ACC112 (cell line): ENCODE measurements around the gene RAD51B.
A peak's percentile ranks its signal among the peaks of the same experiment; 100 is the strongest.

ENCODE experiments used
- H2AFZ ChIP-seq: fragments of 200-600 bp; sonication (generic); one replicate; pipeline ENCODE4 v1.6.0; 2017; ENCODE audit warnings: antibody characterized with exemption, low read length; ENCODE audit not compliant: unreplicated experiment
- H3K27ac ChIP-seq: fragments of 200-600 bp; sonication (generic); 2 replicates; pipeline ENCODE4 v1.5.1; 2014; ENCODE audit warnings: low read depth, mild to moderate bottlenecking, antibody characterized with exemption, low read length, moderate library complexity
- H3K27me3 ChIP-seq: fragments of 200-600 bp; sonication (generic); 2 replicates; pipeline ENCODE4 v1.6.1; 2014; ENCODE audit warnings: mild to moderate bottlenecking, antibody characterized with exemption, low read length, moderate library complexity, mixed read lengths; ENCODE audit not compliant: insufficient read depth
- H3K36me3 ChIP-seq: fragments of 200-600 bp; sonication (generic); 2 replicates; pipeline ENCODE4 v1.6.1; 2016; ENCODE audit warnings: mild to moderate bottlenecking, antibody characterized with exemption, low read length, moderate library complexity, mixed read lengths; ENCODE audit not compliant: insufficient read depth
- H3K4me1 ChIP-seq: fragments of 200-600 bp; sonication (generic); one replicate; pipeline ENCODE4 v1.6.1; 2016; ENCODE audit warnings: low read length, mixed read lengths; ENCODE audit not compliant: insufficient read depth, unreplicated experiment, control insufficient read depth
- H3K4me3 ChIP-seq: fragments of 200-600 bp; sonication (generic); 2 replicates; pipeline ENCODE4 v1.5.1; 2014; ENCODE audit warnings: mild to moderate bottlenecking, low read depth, low read length
- H3K79me2 ChIP-seq: fragments of 200-600 bp; sonication (generic); one replicate; pipeline ENCODE4 v1.6.0; 2016; ENCODE audit warnings: low read length; ENCODE audit not compliant: control insufficient read depth, unreplicated experiment, insufficient read depth

The RAD51B gene

GRCh38 chr14:68231898-68232297 is 412.3 kb downstream of the RAD51B start:
- Histone ChIP-seq H3K79me2 (no peaks in the 10 kb centered on the region), H3K4me3 (peak overlapping the region; percentile 46), H3K36me3 (no peaks in the 10 kb centered on the region), H3K4me1 (peaks cover 33% of the 10 kb centered on the region), H3K27ac (peak overlapping the region; percentile 97), H2AFZ (no peak overlapping the region), H3K27me3 (no peaks in the 10 kb centered on the region)

GRCh38 chr14:68232300-68233055 is 412.9 kb downstream of the RAD51B start:
- Histone ChIP-seq H3K27ac (peak overlapping the region; percentile 97), H3K4me3 (peak overlapping the region; percentile 46), H3K36me3 (no peaks in the 10 kb centered on the region), H3K4me1 (peaks cover 37% of the 10 kb centered on the region), H3K27me3 (no peaks in the 10 kb centered on the region), H2AFZ (no peak overlapping the region), H3K79me2 (no peaks in the 10 kb centered on the region)

- Histone ChIP-seq H3K4me1 (peaks cover 37% of the 10 kb centered on the region), H2AFZ (no peak overlapping the region), H3K27ac (peak overlapping the region; percentile 97)
These were observed 413.7 kb downstream of the RAD51B start for GRCh38 chr14:68233101-68233784.

GRCh38 chr14:68234101-68234905 is 414.7 kb downstream of the RAD51B start:
- H3K79me2 ChIP-seq: no peaks in the 10 kb centered on the region
- no peak overlapping the region for H2AFZ ChIP-seq
- H3K27ac ChIP-seq: no peak overlapping the region
- no peak overlapping the region for H3K4me3 ChIP-seq
- peaks cover 37% of the 10 kb centered on the region for H3K4me1 ChIP-seq
- no peaks in the 10 kb centered on the region for H3K27me3 ChIP-seq
- H3K36me3 ChIP-seq: no peaks in the 10 kb centered on the region

More at GRCh38 chr14:68233101-68233784, 413.7 kb downstream of the RAD51B start:
- H3K36me3 ChIP-seq: no peaks in the 10 kb centered on the region
- H3K4me3 ChIP-seq: no peak overlapping the region
- H3K79me2 ChIP-seq: no peaks in the 10 kb centered on the region
- H3K27me3 ChIP-seq: no peaks in the 10 kb centered on the region

- H3K36me3 ChIP-seq: no peaks in the 10 kb centered on the region
- peaks cover 37% of the 10 kb centered on the region for H3K4me1 ChIP-seq
- H2AFZ ChIP-seq: no peak overlapping the region
- no peak overlapping the region for H3K27ac ChIP-seq
- no peaks in the 10 kb centered on the region for H3K27me3 ChIP-seq
- H3K79me2 ChIP-seq: no peaks in the 10 kb centered on the region
- H3K4me3 ChIP-seq: no peak overlapping the region
These were observed 415.4 kb downstream of the RAD51B start for GRCh38 chr14:68235011-68235410.

- H3K27ac ChIP-seq: no peak overlapping the region
These were observed 417.2 kb downstream of the RAD51B start for GRCh38 chr14:68236582-68237458.

GRCh38 chr14:68238551-68238950 is 419.0 kb downstream of the RAD51B start:
- Histone ChIP-seq H2AFZ (no peak overlapping the region), H3K79me2 (no peaks in the 10 kb centered on the region), H3K4me3 (no peak overlapping the region), H3K4me1 (peaks cover 7% of the 10 kb centered on the region), H3K36me3 (no peaks in the 10 kb centered on the region), H3K27me3 (no peaks in the 10 kb centered on the region), H3K27ac (no peak overlapping the region)

More at GRCh38 chr14:68236582-68237458, 417.2 kb downstream of the RAD51B start:
- no peaks in the 10 kb centered on the region for H3K27me3 ChIP-seq
- no peaks in the 10 kb centered on the region for H3K36me3 ChIP-seq
- no peaks in the 10 kb centered on the region for H3K79me2 ChIP-seq
- H3K4me3 ChIP-seq: no peak overlapping the region
- peaks cover 20% of the 10 kb centered on the region for H3K4me1 ChIP-seq
- H2AFZ ChIP-seq: no peak overlapping the region

- H3K4me1 ChIP-seq: peaks cover 8% of the 10 kb centered on the region
- no peak overlapping the region for H2AFZ ChIP-seq
- H3K79me2 ChIP-seq: no peaks in the 10 kb centered on the region
- H3K27ac ChIP-seq: no peak overlapping the region
- H3K27me3 ChIP-seq: no peaks in the 10 kb centered on the region
- H3K4me3 ChIP-seq: no peak overlapping the region
- no peaks in the 10 kb centered on the region for H3K36me3 ChIP-seq
These were observed 419.4 kb downstream of the RAD51B start for GRCh38 chr14:68238976-68239375.

- H3K27ac ChIP-seq: no peak overlapping the region
- no peaks in the 10 kb centered on the region for H3K27me3 ChIP-seq
- no peak overlapping the region for H3K4me3 ChIP-seq
- no peaks in the 10 kb centered on the region for H3K79me2 ChIP-seq
- H2AFZ ChIP-seq: no peak overlapping the region
- H3K36me3 ChIP-seq: no peaks in the 10 kb centered on the region
- H3K4me1 ChIP-seq: peaks cover 10% of the 10 kb centered on the region
These were observed 420.6 kb downstream of the RAD51B start for GRCh38 chr14:68239988-68240771.
